Cardiac septum (tissue), 1 donor: ENCODE measurements around the gene EP400. TPM values are rescaled to one million over a fixed set of nuclear protein-coding genes. Genes with fewer than 3 reads are reported as not detected.
"Not testable (repeated sequence)": the region's sequence is repeated elsewhere in the genome, so short reads cannot be mapped to it uniquely, and the experiment has no call there.

Experiments used
- DNase-seq: peaks from one replicate; pipeline ENCODE4 v3.0.0-alpha.2; 2020; ENCODE audit warnings: low spot score
- intact Hi-C: fragments of 100-400 bp; cut with DNase I; formaldehyde crosslinking; loops from one replicate; pipeline ENCODE4 v1.14.0; 2022
- total RNA-seq: library from RNA; stranded (reverse); fragmentation: NEBNext Ultra II Directional; extraction: Animal tissue kit (Norgen Biotek cat#: 25700); gene quantifications from one replicate; pipeline ENCODE4 v1.2.1, GENCODE V29; 2021
- donor health status: DM: no; HTN: no; CAD: no.

EP400 gene
- total RNA-seq, 1 donor from 2014 or later, result 23.1 TPM

DNA sequence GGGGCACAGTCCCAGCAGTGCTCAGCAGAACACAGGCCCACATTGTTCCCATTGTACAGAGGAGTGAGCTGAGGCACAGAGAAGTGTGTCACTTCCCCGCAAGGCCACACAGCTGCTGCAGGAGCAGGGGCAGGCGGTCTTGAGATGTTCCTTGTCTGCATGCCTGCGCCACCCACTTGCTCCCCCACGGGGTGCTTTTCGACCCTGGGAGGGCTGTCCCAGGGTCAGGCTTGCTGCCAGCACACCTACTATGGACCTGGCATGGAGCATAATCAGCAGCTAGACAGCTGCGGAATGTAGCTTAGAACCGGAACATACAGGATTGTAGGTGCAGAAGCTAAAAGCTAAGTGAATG lies 7.8 kb upstream of the EP400 start:
- no peak for DNase-seq
- intact Hi-C loops, result no loop called here

GRCh38 chr12:131942671-131943070 lies 7.1 kb upstream of the EP400 start:
- intact Hi-C loops, result no loop called here
- DNase-seq, result peak; percentile 61

GRCh38 chr12:131943389-131943788 lies 6.4 kb upstream of the EP400 start:
- intact Hi-C loops, result no loop called here
- DNase-seq, result peak; percentile 29

GRCh38 chr12:131943876-131944275 lies 5.9 kb upstream of the EP400 start:
- no peak for DNase-seq
- intact Hi-C loops, result no loop called here

DNA sequence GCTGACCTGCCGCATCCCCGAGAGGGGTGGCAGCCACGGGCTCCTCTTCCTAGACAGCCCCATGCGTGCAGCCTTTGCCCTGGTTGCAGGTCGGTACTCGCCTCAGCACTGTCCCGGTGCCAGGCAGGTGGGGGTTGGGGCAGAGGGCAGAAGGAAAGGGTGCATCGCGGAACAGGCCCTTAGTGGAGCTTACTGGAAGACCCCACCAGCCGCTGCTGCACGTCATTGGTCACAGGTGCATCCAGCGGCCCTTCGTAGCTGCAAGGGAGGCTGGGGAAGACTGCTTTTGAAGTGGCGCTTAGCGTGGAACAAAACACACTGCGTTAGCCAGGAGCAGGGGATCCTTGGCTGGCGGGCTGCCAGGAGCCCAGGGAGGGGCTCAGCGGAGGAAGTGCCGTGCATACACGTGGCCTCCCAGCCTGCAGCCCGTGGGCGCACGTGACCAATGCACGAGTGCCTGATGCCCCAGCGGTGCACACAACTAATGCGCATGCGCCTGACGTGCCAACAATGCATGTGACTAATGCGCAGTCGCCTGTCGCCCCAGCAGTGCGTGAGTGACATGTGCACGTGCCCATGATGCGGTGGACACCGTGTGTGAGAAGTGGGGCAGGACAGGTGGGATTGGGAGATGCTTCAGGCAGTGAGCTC lies 5.0 kb upstream of the EP400 start:
- intact Hi-C loops, result no loop called here
- DNase-seq, result peak; percentile 56

GRCh38 chr12:131946757-131947156 lies 3.0 kb upstream of the EP400 start:
- intact Hi-C loops, result no loop called here
- peak; percentile 53 for DNase-seq

DNA sequence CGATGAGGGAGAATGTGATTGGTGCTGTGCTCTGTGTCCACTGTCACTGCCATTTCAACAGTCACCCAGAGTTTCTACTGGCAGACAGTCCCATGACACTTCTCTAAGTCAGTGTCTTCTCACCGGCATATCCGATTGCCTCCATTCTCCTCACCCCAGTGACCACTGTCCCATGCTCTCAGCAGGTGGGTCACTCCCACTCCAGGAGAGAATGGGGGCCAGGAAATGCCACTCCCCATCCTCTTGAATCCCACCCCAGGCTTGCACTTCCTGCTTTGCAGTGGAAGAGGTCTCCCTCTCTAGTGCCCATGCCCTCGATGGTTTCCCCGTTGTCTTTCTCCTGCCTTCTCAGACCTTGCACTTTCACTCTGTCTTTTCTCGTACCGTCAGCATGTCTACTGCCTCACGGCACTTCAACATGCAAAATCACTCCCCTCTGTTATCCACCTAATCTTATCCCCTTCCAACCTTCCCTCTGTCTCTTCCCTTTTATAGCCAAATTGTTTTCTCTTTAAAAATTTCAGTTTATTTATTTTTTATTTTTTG lies 2.2 kb upstream of the EP400 start:
- intact Hi-C loops, result no loop called here
- peak; percentile 50 for DNase-seq

DNA sequence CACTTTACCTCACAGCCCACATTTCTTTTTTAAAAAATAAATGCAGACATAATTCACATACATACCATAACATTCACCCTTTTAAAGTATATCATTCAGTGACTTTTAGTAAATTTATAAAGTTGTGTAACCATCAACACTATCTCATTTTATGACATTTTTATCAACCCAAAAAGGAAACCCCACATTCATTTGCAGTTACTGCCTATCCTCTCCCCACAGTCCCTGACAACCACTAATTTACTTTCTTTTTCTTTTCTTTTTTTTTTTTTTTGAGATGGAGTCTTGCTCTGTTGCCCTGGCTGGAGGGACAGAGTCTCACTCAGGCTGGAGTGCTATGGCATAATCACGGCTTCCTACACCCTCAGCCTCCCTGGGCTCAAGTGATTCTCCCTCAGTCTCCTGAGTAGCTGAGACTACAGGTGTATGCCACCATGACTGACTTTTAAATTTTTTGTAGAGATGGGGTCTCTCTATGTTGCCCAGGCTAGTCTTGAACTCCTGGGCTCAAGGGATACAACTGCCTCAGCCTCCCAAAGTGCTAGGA lies 1.5 kb upstream of the EP400 start:
- intact Hi-C loops, result no loop called here
- no peak for DNase-seq

GRCh38 chr12:131948713-131949430 lies 870 bp upstream of the EP400 start:
- not testable (repeated sequence) for DNase-seq
- intact Hi-C loops, result loop anchor here (1.0 kb wide), 4 partner anchors 20 to 98 kb away; partner anchors contain the start of genes PUS1 and ULK1

- intact Hi-C loops, result no loop called here
- peak; percentile 76 for DNase-seq
Observed at GRCh38 chr12:131950182-131950913, 606 bp downstream of the EP400 start.

- DNase-seq, intact Hi-C loops: not testable (repeated sequence)
Observed at GRCh38 chr12:131953810-131954209, 4.1 kb downstream of the EP400 start.

DNA sequence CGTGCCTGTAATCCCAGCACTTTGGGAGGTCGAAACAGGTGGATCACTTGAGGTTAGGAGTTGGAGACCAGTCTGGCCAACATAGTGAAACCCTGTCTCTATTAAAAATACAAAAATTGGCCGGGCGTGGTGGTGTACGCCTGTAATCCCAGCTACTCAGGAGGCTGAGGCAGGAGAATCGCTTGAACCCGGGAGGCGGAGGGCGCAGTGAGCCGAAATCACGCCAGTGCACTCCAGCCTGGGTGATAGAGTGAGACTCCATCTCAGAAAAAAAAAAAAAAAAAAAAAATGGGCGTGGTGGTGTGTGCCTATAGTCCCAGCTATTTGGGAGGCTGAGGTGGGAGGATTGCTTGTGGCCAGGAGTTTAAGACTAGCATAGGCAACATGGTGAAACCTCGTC lies 4.7 kb downstream of the EP400 start:
- DNase-seq, intact Hi-C loops: not testable (repeated sequence)

- no peak for DNase-seq
- intact Hi-C loops, result no loop called here
Observed at GRCh38 chr12:131959116-131959515, 9.4 kb downstream of the EP400 start.

- intact Hi-C loops, result no loop called here
- no peak for DNase-seq
Observed at GRCh38 chr12:131959641-131960589, 10.2 kb downstream of the EP400 start.

GRCh38 chr12:131960590-131961325 lies 11.0 kb downstream of the EP400 start:
- intact Hi-C loops, DNase-seq: not testable (repeated sequence)

DNA sequence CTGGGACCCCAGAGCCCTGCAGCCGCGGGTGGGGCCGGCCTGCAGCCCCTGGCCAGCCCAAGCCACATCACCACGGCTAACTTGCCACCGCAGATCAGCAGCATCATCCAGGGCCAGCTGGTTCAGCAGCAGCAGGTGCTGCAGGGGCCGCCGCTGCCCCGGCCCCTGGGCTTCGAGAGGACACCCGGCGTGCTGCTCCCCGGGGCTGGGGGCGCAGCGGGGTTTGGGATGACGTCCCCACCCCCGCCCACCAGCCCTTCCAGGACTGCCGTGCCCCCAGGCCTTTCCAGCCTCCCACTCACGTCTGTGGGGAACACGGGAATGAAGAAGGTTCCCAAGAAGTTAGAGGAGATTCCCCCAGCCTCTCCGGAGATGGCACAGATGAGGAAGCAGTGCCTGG lies 11.6 kb downstream of the EP400 start:
- intact Hi-C loops, DNase-seq: not testable (repeated sequence)

GRCh38 chr12:131962069-131962468 lies 12.3 kb downstream of the EP400 start:
- intact Hi-C loops, result no loop called here
- no peak for DNase-seq

DNA sequence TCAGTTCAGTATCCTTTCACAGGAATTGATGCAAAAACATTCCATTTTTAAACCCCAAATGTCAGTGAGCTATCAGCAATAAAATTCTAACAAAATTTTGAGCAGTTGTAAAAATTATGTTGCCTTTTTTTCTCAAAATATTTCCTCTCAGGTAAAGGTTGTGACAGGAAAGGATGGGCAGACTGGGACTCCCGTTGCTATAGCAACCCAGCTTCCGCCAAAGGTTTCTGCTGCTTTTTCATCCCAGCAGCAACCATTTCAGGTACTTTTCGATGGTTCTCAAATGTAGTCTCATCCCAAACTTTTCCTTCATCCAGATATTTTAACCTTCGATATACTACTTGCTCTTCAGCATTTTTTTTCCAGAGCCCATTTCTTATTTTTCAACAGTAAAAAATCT lies 13.6 kb downstream of the EP400 start:
- no peak for DNase-seq
- intact Hi-C loops, result no loop called here
